Fibroblast of lung (primary cell): Measurements from ENCODE around the gene IMMP2L. TPM values are rescaled to one million over a fixed set of nuclear protein-coding genes. Genes with fewer than 3 reads are reported as not detected.
A peak's percentile ranks its signal among the peaks of the same experiment; 100 is the strongest.

Source experiments
- DNase-seq, 2 donors: peaks; one replicate each; pipeline versions ENCODE4 v3.0.0 to v3.0.0-alpha.2; 2010; ENCODE audit warnings: low read depth in 2 of 2
- H2AFZ ChIP-seq: 2 replicates; pipeline ENCODE4 v1.5.1; 2012; ENCODE audit warnings: low read length, control low read depth, inconsistent platforms
- H3K27ac ChIP-seq: 2 replicates; pipeline ENCODE4 v1.5.1; 2011; ENCODE audit warnings: low read length, control low read depth; ENCODE audit not compliant: insufficient read depth
- H3K27me3 ChIP-seq: 2 replicates; pipeline ENCODE4 v1.5.1; 2011; ENCODE audit warnings: mild to moderate bottlenecking, low read length; ENCODE audit not compliant: control insufficient read depth, insufficient read depth
- H3K36me3 ChIP-seq: 2 replicates; pipeline ENCODE4 v1.5.1; 2011; ENCODE audit warnings: low read length; ENCODE audit not compliant: control insufficient read depth, insufficient read depth
- H3K4me1 ChIP-seq: 2 replicates; pipeline ENCODE4 v1.5.1; 2011; ENCODE audit warnings: low read length; ENCODE audit not compliant: control insufficient read depth, insufficient read depth; ENCODE audit errors: extremely low read depth
- H3K4me2 ChIP-seq: 2 replicates; pipeline ENCODE4 v1.5.1; 2011; ENCODE audit warnings: low read length, control low read depth; ENCODE audit not compliant: insufficient read depth; ENCODE audit errors: extremely low read depth
- H3K4me3 ChIP-seq, 4 experiments: fragments of 200-600 bp in 1 of 4; sonication (generic) in 1 of 4; replicated peaks in 1 of 4; 2 replicates each; pipeline ENCODE4 v1.5.1; 2011 to 2016; ENCODE audit warnings: low read length in 4 of 4, low read depth in 3 of 4, mild to moderate bottlenecking in 3 of 4, control low read depth in 2 of 4, inconsistent platforms in 1 of 4, mixed read lengths in 1 of 4; ENCODE audit not compliant: insufficient read depth in 1 of 4; ENCODE audit errors: control extremely low read depth in 1 of 4
- H3K79me2 ChIP-seq: 2 replicates; pipeline ENCODE4 v1.5.1; 2012; ENCODE audit warnings: mild to moderate bottlenecking, low read length, inconsistent platforms; ENCODE audit not compliant: control insufficient read depth, insufficient read depth
- H3K9ac ChIP-seq: 2 replicates; pipeline ENCODE4 v1.5.1; 2011; ENCODE audit warnings: mild to moderate bottlenecking, low read length, control low read depth; ENCODE audit not compliant: insufficient read depth
- H3K9me3 ChIP-seq: 2 replicates; pipeline ENCODE4 v1.5.1; 2012; ENCODE audit warnings: low read depth, low read length; ENCODE audit not compliant: control insufficient read depth, insufficient read depth
- H4K20me1 ChIP-seq: 2 replicates; pipeline ENCODE4 v1.5.1; 2011; ENCODE audit warnings: low read length; ENCODE audit not compliant: control insufficient read depth, insufficient read depth; ENCODE audit errors: extremely low read depth
- EZH2 ChIP-seq: IDR thresholded peaks from 2 replicates; pipeline ENCODE4 v1.5.1; 2012; ENCODE audit warnings: low read length, control low read depth, mild to moderate bottlenecking; ENCODE audit errors: missing control alignments
- polyA plus RNA-seq, 2 donors: library from polyadenylated mRNA; depleted of rRNA in 1 of 2; stranded (reverse) in 1 of 2; unstranded in 1 of 2; fragments of >200 nt; gene quantifications; 2 replicates each; pipeline ENCODE4 v1.2.1, GENCODE V29; 2011 to 2012; ENCODE audit warnings: missing spikeins in 1 of 2
- total RNA-seq: library from RNA; depleted of rRNA; stranded (reverse); fragments of >200 nt; gene quantifications from 2 replicates; pipeline ENCODE4 v1.2.1, GENCODE V29; 2014
- TF ChIP-seq, protein P1 (sequence below), 2 donors: IDR thresholded peaks in 1 of 2; conservative IDR thresholded peaks in 1 of 2; 1 replicate in 1 of 2; 2 replicates in 1 of 2; pipeline ENCODE4 v1.5.1; 2011 to 2012; ENCODE audit warnings: low read length in 2 of 2, control low read depth in 1 of 2, inconsistent platforms in 1 of 2, low read depth in 1 of 2, mild to moderate bottlenecking in 1 of 2

The IMMP2L gene
- total and polyA plus RNA-seq, 2 donors (not counting 1 experiment from before 2014, with no cell fraction given): 6.9 to 14.4 TPM

- DNase-seq: peak in 1 of 2 donors; percentile 5
- no peaks in the 10 kb centered on the region for H3K27me3 ChIP-seq
- H3K79me2 ChIP-seq: no peaks in the 10 kb centered on the region
- no peaks in the 10 kb centered on the region for H3K9me3 ChIP-seq
- H3K4me2 ChIP-seq: no peak overlapping the region
- H3K4me3 ChIP-seq: no peak overlapping the region
- H4K20me1 ChIP-seq: no peaks in the 10 kb centered on the region
- no peak overlapping the region for H3K9ac ChIP-seq
- no peaks in the 10 kb centered on the region for H3K36me3 ChIP-seq
- H3K4me1 ChIP-seq: no peaks in the 10 kb centered on the region
- H3K27ac ChIP-seq: no peak overlapping the region
- no peak overlapping the region for H2AFZ ChIP-seq
- TF ChIP-seq EZH2: no peak
- TF ChIP-seq, protein P1, sequence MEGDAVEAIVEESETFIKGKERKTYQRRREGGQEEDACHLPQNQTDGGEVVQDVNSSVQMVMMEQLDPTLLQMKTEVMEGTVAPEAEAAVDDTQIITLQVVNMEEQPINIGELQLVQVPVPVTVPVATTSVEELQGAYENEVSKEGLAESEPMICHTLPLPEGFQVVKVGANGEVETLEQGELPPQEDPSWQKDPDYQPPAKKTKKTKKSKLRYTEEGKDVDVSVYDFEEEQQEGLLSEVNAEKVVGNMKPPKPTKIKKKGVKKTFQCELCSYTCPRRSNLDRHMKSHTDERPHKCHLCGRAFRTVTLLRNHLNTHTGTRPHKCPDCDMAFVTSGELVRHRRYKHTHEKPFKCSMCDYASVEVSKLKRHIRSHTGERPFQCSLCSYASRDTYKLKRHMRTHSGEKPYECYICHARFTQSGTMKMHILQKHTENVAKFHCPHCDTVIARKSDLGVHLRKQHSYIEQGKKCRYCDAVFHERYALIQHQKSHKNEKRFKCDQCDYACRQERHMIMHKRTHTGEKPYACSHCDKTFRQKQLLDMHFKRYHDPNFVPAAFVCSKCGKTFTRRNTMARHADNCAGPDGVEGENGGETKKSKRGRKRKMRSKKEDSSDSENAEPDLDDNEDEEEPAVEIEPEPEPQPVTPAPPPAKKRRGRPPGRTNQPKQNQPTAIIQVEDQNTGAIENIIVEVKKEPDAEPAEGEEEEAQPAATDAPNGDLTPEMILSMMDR (conservative IDR thresholded peaks at IDR 0.05 in 1 of 2, IDR thresholded peaks at IDR 0.05 in 1 of 2; ENCODE audit: low read depth in 1 of 2, low read length in 2 of 2): no peak
Observed at GRCh38 chr7:110987127-110987693, 575.1 kb downstream of the IMMP2L start.

DNA sequence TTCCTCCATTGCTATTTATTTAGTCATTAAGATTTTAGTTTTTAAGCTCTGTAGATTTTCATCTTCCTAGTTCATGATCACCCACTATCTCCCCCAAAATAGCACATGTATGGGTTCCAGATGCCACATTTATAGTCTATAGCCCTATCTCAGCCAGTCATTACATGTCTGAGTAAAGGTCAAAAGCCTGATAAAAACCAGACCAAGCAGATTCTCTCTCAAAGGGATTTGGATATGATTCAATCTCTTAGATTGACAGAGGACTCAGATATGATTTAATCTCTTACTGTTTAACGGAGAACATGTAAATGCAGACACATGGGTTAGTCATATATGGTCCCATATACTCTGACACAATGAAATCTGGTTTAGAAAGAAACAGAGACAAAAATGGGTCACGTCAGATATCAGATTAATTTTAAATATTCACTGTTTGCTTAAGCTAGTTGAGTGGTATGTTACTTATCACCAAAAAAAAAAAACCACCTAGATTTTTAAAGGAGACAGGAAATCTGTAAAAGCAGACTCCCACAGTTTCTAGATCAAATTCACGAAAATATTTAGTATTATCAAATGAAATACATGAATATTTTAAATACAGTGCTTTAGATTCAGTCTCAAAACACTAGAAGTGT, 578.4 kb downstream of the IMMP2L start:
- no peak for DNase-seq
- TF ChIP-seq, protein P1 (conservative IDR thresholded peaks at IDR 0.05 in 1 of 2, IDR thresholded peaks at IDR 0.05 in 1 of 2; ENCODE audit: low read depth in 1 of 2, low read length in 2 of 2): no peak
- TF ChIP-seq EZH2: no peak
- Histone ChIP-seq H2AFZ (no peak overlapping the region), H3K9me3 (no peaks in the 10 kb centered on the region), H3K4me3 (no peak overlapping the region), H3K9ac (no peak overlapping the region), H3K4me2 (no peak overlapping the region), H4K20me1 (no peaks in the 10 kb centered on the region), H3K36me3 (no peaks in the 10 kb centered on the region), H3K27me3 (no peaks in the 10 kb centered on the region), H3K79me2 (no peaks in the 10 kb centered on the region), H3K27ac (no peak overlapping the region), H3K4me1 (no peaks in the 10 kb centered on the region)

DNA sequence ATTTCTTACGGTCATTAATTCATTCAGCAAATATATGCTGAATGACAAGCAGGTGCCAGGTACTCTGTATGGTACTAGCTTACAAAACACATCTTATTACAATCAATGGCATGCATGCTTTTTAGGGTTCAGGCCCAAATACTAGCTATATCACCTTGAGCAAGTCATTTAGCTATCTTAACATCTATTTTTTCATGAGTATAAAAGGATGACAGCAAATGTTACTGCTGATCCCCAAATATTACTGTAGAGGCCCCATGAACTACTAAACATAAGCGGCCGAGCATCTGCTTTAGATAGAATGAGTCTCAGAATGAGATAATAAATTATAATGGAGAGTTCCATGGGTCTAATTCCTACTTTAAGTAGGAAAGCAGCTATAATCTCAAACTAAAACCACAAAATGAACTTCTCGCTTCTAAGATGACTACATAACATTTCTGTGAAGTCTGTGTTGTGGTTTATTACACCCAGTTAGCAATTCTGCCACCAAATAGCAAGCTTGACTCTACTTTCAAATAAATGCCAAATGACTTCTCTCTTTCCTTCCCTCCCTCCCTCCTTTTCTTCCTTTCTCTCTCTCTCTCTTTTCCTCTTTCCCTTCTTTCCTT, 585.1 kb downstream of the IMMP2L start:
- no peak overlapping the region for H3K4me3 ChIP-seq
- no peaks in the 10 kb centered on the region for H3K9me3 ChIP-seq
- TF ChIP-seq EZH2: no peak
- TF ChIP-seq, protein P1 (conservative IDR thresholded peaks at IDR 0.05 in 1 of 2, IDR thresholded peaks at IDR 0.05 in 1 of 2; ENCODE audit: low read depth in 1 of 2, low read length in 2 of 2): no peak
- no peaks in the 10 kb centered on the region for H4K20me1 ChIP-seq
- H3K4me2 ChIP-seq: no peak overlapping the region
- H3K4me1 ChIP-seq: no peaks in the 10 kb centered on the region
- no peaks in the 10 kb centered on the region for H3K27me3 ChIP-seq
- DNase-seq: peak in 1 of 2 donors; percentile 69
- no peak overlapping the region for H2AFZ ChIP-seq
- no peaks in the 10 kb centered on the region for H3K36me3 ChIP-seq
- H3K9ac ChIP-seq: no peak overlapping the region
- H3K79me2 ChIP-seq: no peaks in the 10 kb centered on the region
- H3K27ac ChIP-seq: no peak overlapping the region
